NOMO-1 (cell line): ENCODE results near the gene UQCR10.
A peak's percentile ranks its signal among the peaks of the same experiment; 100 is the strongest.

Experiments used
- DNase-seq, 2 experiments: peaks; one replicate each; lab custom pipeline; 2025; ENCODE audit not compliant: unreplicated experiment in 2 of 2; lab: John Stamatoyannopoulos, UW

Gene UQCR10

GRCh38 chr22:29758068-29758622 is 9.0 kb upstream of the UQCR10 start:
- no peak for DNase-seq

- DNase-seq = no peak
These were observed 8.2 kb upstream of the UQCR10 start for GRCh38 chr22:29758959-29759358.

GRCh38 chr22:29762263-29762662 is 4.9 kb upstream of the UQCR10 start:
- no peak for DNase-seq

GRCh38 chr22:29765905-29766631 is 1.1 kb upstream of the UQCR10 start:
- DNase-seq = peak; percentile 46 to 66

GRCh38 chr22:29766632-29767170 is 468 bp upstream of the UQCR10 start, which contains the start of gene ZMAT5:
Gene ZMAT5 (minus strand): TSS chr22:29767007. CDS start chr22:29748544, 18,463 bp downstream.
- peak; percentile 98 to 99 for DNase-seq

- DNase-seq = no peak
These were observed 1.0 kb downstream of the UQCR10 start for GRCh38 chr22:29768052-29768693.

- DNase-seq = no peak
These were observed 2.7 kb downstream of the UQCR10 start for GRCh38 chr22:29769723-29770321.

- DNase-seq = no peak
These were observed 5.0 kb downstream of the UQCR10 start for GRCh38 chr22:29772170-29772641.

GRCh38 chr22:29773233-29773632 is 6.1 kb downstream of the UQCR10 start:
- no peak for DNase-seq

- DNase-seq = no peak
These were observed 13.1 kb downstream of the UQCR10 start for GRCh38 chr22:29780220-29780619.

- peak in 1 of 2 experiments; percentile 26 for DNase-seq
These were observed 13.8 kb downstream of the UQCR10 start for GRCh38 chr22:29780748-29781676.

GRCh38 chr22:29782061-29782845 is 15.1 kb downstream of the UQCR10 start:
- no peak for DNase-seq

- DNase-seq = no peak
These were observed 17.5 kb downstream of the UQCR10 start for GRCh38 chr22:29784451-29785361.

GRCh38 chr22:29786031-29786430 is 18.9 kb downstream of the UQCR10 start:
- DNase-seq = no peak

- no peak for DNase-seq
These were observed 20.3 kb downstream of the UQCR10 start for GRCh38 chr22:29787371-29787980.

GRCh38 chr22:29788339-29789279 is 21.4 kb downstream of the UQCR10 start:
- no peak for DNase-seq

GRCh38 chr22:29790061-29790460 is 22.9 kb downstream of the UQCR10 start:
- no peak for DNase-seq
